ENCODE measurements around the gene HGF.

The HGF gene

GRCh38 chr7:81707196-81707595 lies 62.7 kb downstream of the HGF start:
- no peak for TF ChIP-seq CEBPB (IDR thresholded peaks at IDR 0.05)
- no peak for TF ChIP-seq NFIC (IDR thresholded peaks at IDR 0.05)
- no peak for TF ChIP-seq TAF1 (IDR thresholded peaks at IDR 0.05; ENCODE audit: low read depth)
- TF ChIP-seq MAX (IDR thresholded peaks at IDR 0.05), result no peak
- no peak for TF ChIP-seq ZBTB7A (IDR thresholded peaks at IDR 0.05; ENCODE audit: low read depth)
- no peak for TF ChIP-seq EP300 (IDR thresholded peaks at IDR 0.05; ENCODE audit: borderline replicate concordance)
- no peak for TF ChIP-seq REST (IDR thresholded peaks at IDR 0.05; ENCODE audit: low read depth)
- TF ChIP-seq RAD21 (IDR thresholded peaks at IDR 0.05; ENCODE audit: low read depth), result no peak
- no peak for TF ChIP-seq CREB1 (IDR thresholded peaks at IDR 0.05; ENCODE audit: low read depth)
- TF ChIP-seq USF1 (IDR thresholded peaks at IDR 0.05), result no peak
- TF ChIP-seq TCF12 (IDR thresholded peaks at IDR 0.05; ENCODE audit: low read depth), result no peak
- TF ChIP-seq EGR1 (IDR thresholded peaks at IDR 0.05), result no peak

GRCh38 chr7:81705206-81705605 lies 64.6 kb downstream of the HGF start:
- no peak for TF ChIP-seq EP300 (IDR thresholded peaks at IDR 0.05; ENCODE audit: borderline replicate concordance)
- no peak for TF ChIP-seq EGR1 (IDR thresholded peaks at IDR 0.05)
- no peak for TF ChIP-seq NFIC (IDR thresholded peaks at IDR 0.05)
- TF ChIP-seq TAF1 (IDR thresholded peaks at IDR 0.05; ENCODE audit: low read depth), result no peak
- no peak for TF ChIP-seq TEAD4 (IDR thresholded peaks at IDR 0.05)
- TF ChIP-seq FOXM1 (IDR thresholded peaks at IDR 0.05; ENCODE audit: borderline replicate concordance, low read depth), result no peak
- no peak for TF ChIP-seq CREB1 (IDR thresholded peaks at IDR 0.05; ENCODE audit: low read depth)
- TF ChIP-seq USF1 (IDR thresholded peaks at IDR 0.05), result no peak
- no peak for TF ChIP-seq ZBTB7A (IDR thresholded peaks at IDR 0.05; ENCODE audit: low read depth)
- no peak for TF ChIP-seq YY1 (IDR thresholded peaks at IDR 0.05; ENCODE audit: low read depth)
- no peak for TF ChIP-seq TCF12 (IDR thresholded peaks at IDR 0.05; ENCODE audit: low read depth)
- TF ChIP-seq RAD21 (IDR thresholded peaks at IDR 0.05; ENCODE audit: low read depth), result no peak
- no peak for TF ChIP-seq REST (IDR thresholded peaks at IDR 0.05; ENCODE audit: low read depth)
- TF ChIP-seq CEBPB (IDR thresholded peaks at IDR 0.05), result no peak

- TF ChIP-seq CREB1 (IDR thresholded peaks at IDR 0.05; ENCODE audit: low read depth), result no peak
- no peak for TF ChIP-seq YY1 (IDR thresholded peaks at IDR 0.05; ENCODE audit: low read depth)
- TF ChIP-seq TCF12 (IDR thresholded peaks at IDR 0.05; ENCODE audit: low read depth), result no peak
Measured at GRCh38 chr7:81704595-81704994, 65.3 kb downstream of the HGF start.

GRCh38 chr7:81698965-81699364 lies 70.9 kb downstream of the HGF start:
- TF ChIP-seq NFIC (IDR thresholded peaks at IDR 0.05) (no peak), TAF1 (IDR thresholded peaks at IDR 0.05; ENCODE audit: low read depth) (no peak), REST (IDR thresholded peaks at IDR 0.05; ENCODE audit: low read depth) (no peak), TCF12 (IDR thresholded peaks at IDR 0.05; ENCODE audit: low read depth) (no peak), EP300 (IDR thresholded peaks at IDR 0.05; ENCODE audit: borderline replicate concordance) (no peak), TEAD4 (IDR thresholded peaks at IDR 0.05) (no peak), YY1 (IDR thresholded peaks at IDR 0.05; ENCODE audit: low read depth) (no peak)

- TF ChIP-seq NFIC (IDR thresholded peaks at IDR 0.05), result no peak
- TF ChIP-seq TEAD4 (IDR thresholded peaks at IDR 0.05), result no peak
- TF ChIP-seq TCF12 (IDR thresholded peaks at IDR 0.05; ENCODE audit: low read depth), result no peak
- TF ChIP-seq USF1 (IDR thresholded peaks at IDR 0.05), result no peak
- TF ChIP-seq MAX (IDR thresholded peaks at IDR 0.05), result no peak
- TF ChIP-seq RAD21 (IDR thresholded peaks at IDR 0.05; ENCODE audit: low read depth), result no peak
- no peak for TF ChIP-seq CEBPB (IDR thresholded peaks at IDR 0.05)
- no peak for TF ChIP-seq CREB1 (IDR thresholded peaks at IDR 0.05; ENCODE audit: low read depth)
- no peak for TF ChIP-seq TAF1 (IDR thresholded peaks at IDR 0.05; ENCODE audit: low read depth)
- TF ChIP-seq YY1 (IDR thresholded peaks at IDR 0.05; ENCODE audit: low read depth), result no peak
- no peak for TF ChIP-seq ZBTB7A (IDR thresholded peaks at IDR 0.05; ENCODE audit: low read depth)
- TF ChIP-seq EGR1 (IDR thresholded peaks at IDR 0.05), result no peak
- TF ChIP-seq REST (IDR thresholded peaks at IDR 0.05; ENCODE audit: low read depth), result no peak
- TF ChIP-seq FOXM1 (IDR thresholded peaks at IDR 0.05; ENCODE audit: borderline replicate concordance, low read depth), result no peak
- TF ChIP-seq EP300 (IDR thresholded peaks at IDR 0.05; ENCODE audit: borderline replicate concordance), result no peak
Measured at GRCh38 chr7:81694711-81695110, 75.1 kb downstream of the HGF start.
